Transverse colon (tissue), 4 donors: Measurements from ENCODE around the gene CRLF2. TPM values are rescaled to one million over a fixed set of nuclear protein-coding genes. Genes with fewer than 3 reads are reported as not detected.
"Not testable (repeated sequence)": the region's sequence is repeated elsewhere in the genome, so short reads cannot be mapped to it uniquely, and the experiment has no call there.

Experiments
- DNase-seq: peaks from one replicate; pipeline ENCODE4 v3.0.0-alpha.2; 2019
- H3K27ac ChIP-seq, 4 donors: fragments of 200-600 bp; sonication (generic); 2 replicates each; pipeline ENCODE4 v1.5.1; 2016 to 2018; ENCODE audit warnings: inconsistent platforms in 4 of 4
- H3K27me3 ChIP-seq: fragments of 200-600 bp; sonication (generic); 2 replicates; pipeline ENCODE4 v1.5.1; 2017; ENCODE audit warnings: inconsistent platforms
- H3K36me3 ChIP-seq, 4 donors: fragments of 200-600 bp; sonication (generic); 2 replicates each; pipeline ENCODE4 v1.5.1; 2017 to 2019; ENCODE audit warnings: inconsistent platforms in 4 of 4
- H3K4me1 ChIP-seq, 4 donors: fragments of 200-600 bp; sonication (generic); 2 replicates each; pipeline ENCODE4 v1.5.1; 2017 to 2020; ENCODE audit warnings: inconsistent platforms in 4 of 4
- H3K4me3 ChIP-seq, 4 donors: fragments of 200-600 bp; sonication (generic); 1 replicate in 1 of 4; 2 replicates in 3 of 4; pipeline versions ENCODE4 v1.5.1 to v1.6.1; 2017 to 2019; ENCODE audit warnings: inconsistent platforms in 4 of 4
- H3K9me3 ChIP-seq, 2 donors: fragments of 200-600 bp; sonication (generic); 2 replicates each; pipeline ENCODE4 v1.5.1; 2017 to 2019; ENCODE audit warnings: inconsistent platforms in 2 of 2
- EP300 ChIP-seq: sonication (generic); formaldehyde crosslinking; IDR thresholded peaks from one replicate; pipeline ENCODE4 v1.6.1; 2017; ENCODE audit warnings: antibody characterized with exemption, low read depth
- POLR2A ChIP-seq: fragments of 450-650 bp; IDR thresholded peaks from one replicate; pipeline ENCODE4 v1.6.1; 2016; ENCODE audit warnings: antibody characterized with exemption, mild to moderate bottlenecking, moderate library complexity
- POLR2AphosphoS5 ChIP-seq, 3 donors: sonication (generic); formaldehyde crosslinking; IDR thresholded peaks; one replicate each; pipeline ENCODE4 v1.6.1; 2016; ENCODE audit warnings: antibody characterized with exemption in 3 of 3
- WGBS, 2 donors: methylation state at CpG; one replicate each; pipeline ENCODE4 v1.1.5; 2018; ENCODE audit warnings: low coverage in 1 of 2; 5-methylcytosine and 5-hydroxymethylcytosine counted together
- in situ Hi-C, 4 donors: fragments of 200-750 bp; cut with MboI; loops; one replicate each; pipeline versions ENCODE4 v1.15.0 to v1.15.1; 2017; ENCODE audit warnings: low sequenced_read_pairs in 3 of 4, low pct_ligation_motif_present in 1 of 4, low pct_unique_long_range_greater_than_20kb in 1 of 4
- intact Hi-C: fragments of 100-400 bp; cut with DNase I; formaldehyde crosslinking; loops from one replicate; pipeline ENCODE4 v1.15.1; 2023; ENCODE audit warnings: low total_unique reads
- total RNA-seq, 4 donors: library from RNA; depleted of rRNA; stranded (reverse); fragments of >200 nt; gene quantifications; one replicate each; pipeline ENCODE4 v1.1.0, GENCODE V29; 2016
- TF ChIP-seq, protein P1 (sequence below), 5 experiments: fragments of 200-600 bp in 3 of 5; fragments of 450-650 bp in 2 of 5; sonication (generic) in 3 of 5; IDR thresholded peaks; 1 replicate in 2 of 5; 2 replicates in 3 of 5; pipeline ENCODE4 v1.5.1; 2016 to 2017; ENCODE audit warnings: antibody characterized with exemption in 5 of 5, inconsistent platforms in 3 of 5, mild to moderate bottlenecking in 2 of 5, moderate library complexity in 1 of 5

Gene CRLF2
- total RNA-seq, 4 donors from 2014 or later: 0.41 to 15.0 TPM; not detected in 2

DNA sequence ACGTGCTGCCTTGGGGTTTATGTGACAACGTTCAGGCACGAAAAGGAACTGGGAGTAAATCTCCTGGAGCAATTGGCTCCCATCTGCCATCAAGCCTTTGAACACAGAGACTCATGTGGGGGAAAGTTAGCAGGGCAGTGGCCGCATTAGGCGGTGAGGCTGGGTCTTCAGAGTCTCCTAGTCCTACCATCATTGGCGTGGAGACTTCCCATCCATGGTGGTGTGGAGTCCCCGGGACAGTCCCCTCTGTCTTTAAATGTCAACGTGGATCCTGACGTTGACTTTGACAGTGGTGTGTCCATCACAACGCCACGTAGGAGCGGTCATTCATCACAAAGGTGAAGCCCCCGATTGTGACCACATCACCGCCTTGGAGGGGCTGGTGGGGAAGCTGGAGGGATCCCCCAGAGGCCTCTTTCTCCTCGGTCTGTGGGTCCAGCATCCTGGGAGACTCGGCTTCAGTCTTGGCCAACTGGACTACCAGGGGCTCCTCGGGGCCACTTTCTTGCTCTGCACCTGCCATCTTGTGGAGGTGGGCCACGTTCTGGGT is 21.8 kb downstream of the CRLF2 start:
- intact Hi-C loops (no loop called here), in situ Hi-C loops (no loop called here)
- DNase-seq: no peak
- no peaks in the 10 kb centered on the region for H3K36me3 ChIP-seq
- H3K4me1 ChIP-seq: no peaks in the 10 kb centered on the region
- WGBS, 2 donors: 79 to 88% methylated on average over 11 to 18 of the region's 18 CpGs
- H3K9me3 ChIP-seq: no peaks in the 10 kb centered on the region
- no peak overlapping the region for H3K4me3 ChIP-seq
- no peaks in the 10 kb centered on the region for H3K27me3 ChIP-seq
- TF ChIP-seq, protein P1, sequence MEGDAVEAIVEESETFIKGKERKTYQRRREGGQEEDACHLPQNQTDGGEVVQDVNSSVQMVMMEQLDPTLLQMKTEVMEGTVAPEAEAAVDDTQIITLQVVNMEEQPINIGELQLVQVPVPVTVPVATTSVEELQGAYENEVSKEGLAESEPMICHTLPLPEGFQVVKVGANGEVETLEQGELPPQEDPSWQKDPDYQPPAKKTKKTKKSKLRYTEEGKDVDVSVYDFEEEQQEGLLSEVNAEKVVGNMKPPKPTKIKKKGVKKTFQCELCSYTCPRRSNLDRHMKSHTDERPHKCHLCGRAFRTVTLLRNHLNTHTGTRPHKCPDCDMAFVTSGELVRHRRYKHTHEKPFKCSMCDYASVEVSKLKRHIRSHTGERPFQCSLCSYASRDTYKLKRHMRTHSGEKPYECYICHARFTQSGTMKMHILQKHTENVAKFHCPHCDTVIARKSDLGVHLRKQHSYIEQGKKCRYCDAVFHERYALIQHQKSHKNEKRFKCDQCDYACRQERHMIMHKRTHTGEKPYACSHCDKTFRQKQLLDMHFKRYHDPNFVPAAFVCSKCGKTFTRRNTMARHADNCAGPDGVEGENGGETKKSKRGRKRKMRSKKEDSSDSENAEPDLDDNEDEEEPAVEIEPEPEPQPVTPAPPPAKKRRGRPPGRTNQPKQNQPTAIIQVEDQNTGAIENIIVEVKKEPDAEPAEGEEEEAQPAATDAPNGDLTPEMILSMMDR (IDR thresholded peaks at IDR 0.05): no peak
- TF ChIP-seq EP300 (no peak), POLR2A (no peak), POLR2AphosphoS5 (IDR thresholded peaks at IDR 0.05) (no peak)
- H3K27ac ChIP-seq: no peak overlapping the region

DNA sequence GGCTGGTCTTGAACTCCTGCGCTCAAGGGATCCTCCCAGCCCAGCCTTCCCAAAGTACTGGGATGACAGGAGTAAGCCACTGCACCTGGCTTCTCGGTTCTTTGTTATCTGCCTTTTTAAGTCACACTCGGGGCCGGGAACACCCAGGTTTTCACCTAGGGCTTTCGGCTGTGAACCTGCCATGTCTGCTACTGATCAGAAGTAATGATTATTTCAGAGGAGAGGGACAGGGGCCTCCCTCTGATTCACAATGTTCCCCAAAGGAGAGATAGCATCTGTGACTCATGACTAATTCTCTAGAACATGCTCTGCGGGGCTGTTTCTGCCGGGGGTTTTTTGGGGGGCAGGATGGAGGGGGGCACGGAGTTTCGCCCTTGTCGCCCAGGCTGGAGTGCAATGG is 26.9 kb downstream of the CRLF2 start:
- Histone ChIP-seq H3K9me3 (no peaks in the 10 kb centered on the region), H3K4me3 (no peak overlapping the region), H3K27me3 (no peaks in the 10 kb centered on the region), H3K27ac (no peak overlapping the region), H3K4me1 (no peaks in the 10 kb centered on the region), H3K36me3 (no peaks in the 10 kb centered on the region)
- in situ Hi-C loops (no loop called here), intact Hi-C loops (no loop called here)
- WGBS, 2 donors: 88% methylated on average over 10 of the region's 10 CpGs; no CpG with 5 or more reads in 1 of the 2 donors
- TF ChIP-seq, protein P1 (IDR thresholded peaks at IDR 0.05): no peak
- no peak for DNase-seq

DNA sequence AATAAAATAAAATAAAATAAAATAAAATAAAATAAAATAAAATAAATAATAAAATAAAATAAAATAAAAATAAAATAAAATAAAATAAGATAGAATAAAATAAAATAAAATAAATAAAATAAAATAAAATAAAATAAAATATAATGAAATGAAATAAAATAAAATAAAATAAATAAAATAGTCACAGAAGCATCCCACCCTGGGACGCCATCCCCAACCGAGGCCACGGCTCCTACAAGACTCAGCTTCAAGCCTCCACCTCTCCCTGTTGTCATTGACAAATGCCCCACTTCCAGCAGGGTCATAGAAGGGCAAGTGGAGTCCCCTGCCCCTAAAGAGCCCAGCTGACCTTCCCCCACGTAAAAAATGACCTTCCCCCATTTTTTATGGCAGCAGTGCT is 30.2 kb downstream of the CRLF2 start:
- H3K27me3 ChIP-seq: no peaks in the 10 kb centered on the region
- H3K4me1 ChIP-seq: peaks cover 0 to 4% (median 0%) of the 10 kb centered on the region in 4 donors
- DNase-seq: no peak
- intact Hi-C loops: no loop called here
- in situ Hi-C loops: no loop called here
- TF ChIP-seq EP300: no peak
- no peak for TF ChIP-seq POLR2AphosphoS5 (IDR thresholded peaks at IDR 0.05)
- TF ChIP-seq, protein P1 (IDR thresholded peaks at IDR 0.05): no peak
- no peak for TF ChIP-seq POLR2A
- 60 to 63% methylated on average over 1 to 4 of the region's 4 CpGs for WGBS, 2 donors
- no peaks in the 10 kb centered on the region for H3K9me3 ChIP-seq
- H3K4me3 ChIP-seq: no peak overlapping the region
- no peak overlapping the region for H3K27ac ChIP-seq
- no peaks in the 10 kb centered on the region for H3K36me3 ChIP-seq

DNA sequence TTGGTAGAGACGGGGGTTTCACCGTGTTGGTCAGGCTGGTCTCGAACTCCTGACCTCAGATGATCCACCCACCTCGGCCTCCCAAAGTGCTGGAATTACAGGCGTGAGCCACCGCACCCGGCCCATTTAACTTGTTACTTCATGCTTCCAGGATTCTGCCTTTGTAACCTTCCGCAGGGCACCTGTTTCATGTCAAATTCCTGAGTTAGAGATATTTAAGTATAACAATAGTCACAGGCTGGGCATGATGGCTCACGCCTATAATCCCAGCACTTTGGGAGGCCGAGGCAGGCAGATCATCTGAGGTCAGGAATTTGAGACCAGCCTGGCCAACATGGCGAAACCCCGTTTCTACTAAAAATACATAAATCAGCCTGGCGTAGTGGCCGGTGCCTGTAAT is 30.8 kb downstream of the CRLF2 start:
- DNase-seq, H3K27me3 ChIP-seq, H3K27ac ChIP-seq, H3K4me1 ChIP-seq, in situ Hi-C loops, H3K36me3 ChIP-seq, H3K9me3 ChIP-seq, H3K4me3 ChIP-seq, intact Hi-C loops: not testable (repeated sequence)
- WGBS, 2 donors: 77 to 88% methylated on average over 5 to 14 of the region's 14 CpGs

DNA sequence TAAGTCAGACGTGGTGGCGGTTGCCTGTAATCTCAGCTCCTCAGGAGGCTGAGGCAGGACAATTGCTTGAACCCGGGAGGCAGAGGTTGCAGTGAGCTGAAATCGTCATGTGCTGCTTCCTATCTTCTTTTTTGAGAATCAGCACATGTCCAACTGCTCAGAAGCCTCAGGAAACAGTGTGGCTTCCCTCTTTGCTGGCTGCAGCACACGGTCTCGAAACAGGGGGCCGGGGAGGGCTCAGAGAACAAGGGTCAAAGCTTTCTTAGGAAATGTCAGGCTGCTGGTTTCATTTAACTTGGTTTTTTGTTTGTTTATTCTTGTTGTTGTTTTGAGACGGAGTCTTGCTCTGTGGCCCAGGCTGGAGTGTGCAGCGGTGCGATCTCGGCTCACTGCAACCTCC is 31.3 kb downstream of the CRLF2 start:
- H3K4me1 ChIP-seq: peaks cover 0 to 4% (median 0%) of the 10 kb centered on the region in 4 donors
- intact Hi-C loops (no loop called here), in situ Hi-C loops (no loop called here)
- TF ChIP-seq, protein P1 (IDR thresholded peaks at IDR 0.05): no peak
- no peak for TF ChIP-seq EP300
- TF ChIP-seq POLR2A: no peak
- no peak for TF ChIP-seq POLR2AphosphoS5 (IDR thresholded peaks at IDR 0.05)
- DNase-seq: no peak
- H3K36me3 ChIP-seq: no peaks in the 10 kb centered on the region
- H3K9me3 ChIP-seq: no peaks in the 10 kb centered on the region
- H3K4me3 ChIP-seq: no peak overlapping the region
- H3K27ac ChIP-seq: no peak overlapping the region
- 61 to 77% methylated on average over 5 to 11 of the region's 11 CpGs for WGBS, 2 donors
- H3K27me3 ChIP-seq: no peaks in the 10 kb centered on the region
